H1 (cell line): ENCODE results near the gene SLC24A4. TPM values are rescaled to one million over a fixed set of nuclear protein-coding genes. Genes with fewer than 3 reads are reported as not detected.

Source experiments
- CTCF ChIA-PET: fragments of 300-600 bp; sonication (Branson Sonifier 250); formaldehyde crosslinking; loops from one replicate; lab custom pipeline; 2021; ENCODE audit not compliant: partially characterized antibody; lab: Charles Lee
- POLR2A ChIA-PET: fragments of 300-600 bp; sonication (Branson Sonifier 250); formaldehyde crosslinking; loops from one replicate; lab custom pipeline; 2021; ENCODE audit warnings: inconsistent platforms; ENCODE audit not compliant: partially characterized antibody; lab: Charles Lee
- DNase-seq, 2 experiments: peaks; one replicate each; pipeline versions ENCODE4 v3.0.0 to v3.0.0-alpha.2; 2010 to 2022; ENCODE audit warnings: low spot score in 2 of 2, low read depth in 1 of 2, mixed read lengths in 1 of 2
- FAIRE-seq: peaks from 2 replicates; lab custom pipeline; 2011; peaks lifted over from hg19 to GRCh38; lab: Jason Lieb, UNC
- H2AFZ ChIP-seq: 2 replicates; pipeline ENCODE4 v1.8.1; 2012; ENCODE audit warnings: low read length, inconsistent platforms
- H2AK5ac ChIP-seq: 2 replicates; pipeline ENCODE4 v1.6.1; 2013; ENCODE audit warnings: low read depth, low read length
- H2BK120ac ChIP-seq: replicated peaks from 2 replicates; pipeline ENCODE3; 2013; ENCODE audit warnings: low read depth, low read length, inconsistent platforms
- H2BK12ac ChIP-seq: 2 replicates; pipeline ENCODE4 v1.6.1; 2013; ENCODE audit warnings: low read depth, low read length
- H2BK15ac ChIP-seq: 2 replicates; pipeline ENCODE4 v1.6.1; 2013; ENCODE audit warnings: low read length
- H2BK20ac ChIP-seq: 2 replicates; pipeline ENCODE4 v1.6.1; 2013; ENCODE audit warnings: low read length
- H2BK5ac ChIP-seq: 2 replicates; pipeline ENCODE4 v1.6.1; 2013; ENCODE audit warnings: low read depth, low read length
- H3K14ac ChIP-seq: 2 replicates; pipeline ENCODE4 v1.6.1; 2013; ENCODE audit warnings: inconsistent platforms; ENCODE audit not compliant: insufficient read length
- H3K18ac ChIP-seq: 2 replicates; pipeline ENCODE4 v1.6.1; 2013; ENCODE audit warnings: low read length; ENCODE audit errors: extremely low read depth
- H3K23ac ChIP-seq: 2 replicates; pipeline ENCODE4 v1.6.1; 2013; ENCODE audit warnings: inconsistent platforms; ENCODE audit not compliant: insufficient read length
- H3K23me2 ChIP-seq: 2 replicates; pipeline ENCODE4 v1.6.1; 2013; ENCODE audit warnings: low read depth, low read length
- H3K27ac ChIP-seq: 2 replicates; pipeline ENCODE4 v1.6.1; 2011; ENCODE audit warnings: low read depth, low read length, inconsistent platforms
- H3K27me3 ChIP-seq, 4 experiments: replicated peaks in 1 of 4; 1 replicate in 1 of 4; 2 replicates in 3 of 4; pipeline versions ENCODE4 v1.6.1 to v1.8.1; 2011 to 2013; ENCODE audit warnings: low read length in 3 of 4, mild to moderate bottlenecking in 3 of 4, inconsistent platforms in 2 of 4, mixed read lengths in 2 of 4, moderate library complexity in 1 of 4; ENCODE audit not compliant: control insufficient read depth in 3 of 4, insufficient read depth in 3 of 4; ENCODE audit errors: extremely low read depth in 1 of 4
- H3K36me3 ChIP-seq, 4 experiments: 2 replicates each; pipeline versions ENCODE4 v1.6.1 to v1.8.1; 2011 to 2013; ENCODE audit warnings: mild to moderate bottlenecking in 4 of 4, low read length in 3 of 4, moderate library complexity in 2 of 4, control low read depth in 1 of 4, inconsistent platforms in 1 of 4; ENCODE audit not compliant: insufficient read depth in 4 of 4, control insufficient read depth in 2 of 4
- H3K4ac ChIP-seq: replicated peaks from 2 replicates; pipeline ENCODE3; 2013; ENCODE audit warnings: low read length, low read depth, mixed read lengths, inconsistent platforms; ENCODE audit not compliant: insufficient read length
- H3K4me1 ChIP-seq, 4 experiments: replicated peaks in 1 of 4; 1 replicate in 1 of 4; 2 replicates in 3 of 4; pipeline versions ENCODE4 v1.6.1 to v1.8.1; 2011 to 2013; ENCODE audit warnings: low read length in 3 of 4, inconsistent platforms in 2 of 4, mixed read lengths in 1 of 4; ENCODE audit not compliant: insufficient read depth in 4 of 4, control insufficient read depth in 3 of 4
- H3K4me2 ChIP-seq, 2 experiments: 2 replicates each; pipeline versions ENCODE4 v1.6.1 to v1.8.1; 2011 to 2013; ENCODE audit warnings: low read depth in 2 of 2, low read length in 2 of 2, control low read depth in 1 of 2, inconsistent platforms in 1 of 2, mild to moderate bottlenecking in 1 of 2; ENCODE audit not compliant: insufficient read depth in 1 of 2
- H3K4me3 ChIP-seq, 4 experiments: fragments of 200-600, 300-600 bp in 1 of 4; sonication (generic), shearing (Covaris generic), sonication (Bioruptor Twin) in 1 of 4; 2 replicates each; pipeline versions ENCODE4 v1.5.1 to v1.8.1; 2011 to 2016; ENCODE audit warnings: low read length in 4 of 4, low read depth in 3 of 4, control low read depth in 2 of 4, inconsistent platforms in 2 of 4, mild to moderate bottlenecking in 2 of 4, mixed read lengths in 1 of 4, moderate library complexity in 1 of 4; ENCODE audit not compliant: insufficient read depth in 2 of 4; ENCODE audit errors: extremely low read depth in 1 of 4
- H3K56ac ChIP-seq: replicated peaks from 2 replicates; pipeline ENCODE3; 2013; ENCODE audit warnings: low read depth, mild to moderate bottlenecking, mixed read lengths, low read length, inconsistent platforms; ENCODE audit not compliant: insufficient read length
- H3K79me1 ChIP-seq: 2 replicates; pipeline ENCODE4 v1.6.1; 2013; ENCODE audit warnings: low read depth, low read length, control low read depth
- H3K79me2 ChIP-seq, 2 experiments: 2 replicates each; pipeline versions ENCODE4 v1.6.1 to v1.8.1; 2012 to 2013; ENCODE audit warnings: low read length in 2 of 2, mild to moderate bottlenecking in 2 of 2, inconsistent platforms in 1 of 2; ENCODE audit not compliant: insufficient read depth in 2 of 2, control insufficient read depth in 1 of 2
- H3K9ac ChIP-seq, 4 experiments: replicated peaks in 1 of 4; 1 replicate in 1 of 4; 2 replicates in 3 of 4; pipeline versions ENCODE4 v1.6.1 to v1.8.1; 2011 to 2013; ENCODE audit warnings: low read depth in 3 of 4, low read length in 3 of 4, control low read depth in 2 of 4, mild to moderate bottlenecking in 2 of 4, moderate library complexity in 2 of 4, inconsistent platforms in 1 of 4; ENCODE audit errors: extremely low read depth in 1 of 4
- H3K9me3 ChIP-seq, 2 experiments: 2 replicates each; pipeline versions ENCODE4 v1.6.1 to v1.8.1; 2012 to 2013; ENCODE audit warnings: mild to moderate bottlenecking in 2 of 2, moderate library complexity in 2 of 2, control low read depth in 1 of 2, inconsistent platforms in 1 of 2, low read depth in 1 of 2, low read length in 1 of 2, mixed read lengths in 1 of 2; ENCODE audit not compliant: insufficient read depth in 2 of 2
- H4K20me1 ChIP-seq, 2 experiments: replicated peaks in 1 of 2; 2 replicates each; pipeline versions ENCODE3 to v1.8.1; 2011 to 2013; ENCODE audit warnings: inconsistent platforms in 2 of 2, low read length in 2 of 2, mild to moderate bottlenecking in 1 of 2; ENCODE audit not compliant: insufficient read depth in 2 of 2, control insufficient read depth in 1 of 2
- H4K5ac ChIP-seq: 2 replicates; pipeline ENCODE4 v1.6.1; 2013; ENCODE audit warnings: low read length, low read depth, mixed read lengths, inconsistent platforms; ENCODE audit not compliant: insufficient read length
- H4K8ac ChIP-seq: 2 replicates; pipeline ENCODE4 v1.8.0; 2013; ENCODE audit warnings: mild to moderate bottlenecking, moderate library complexity, low read length, inconsistent platforms; ENCODE audit not compliant: insufficient read depth; ENCODE audit errors: extremely low read depth
- H4K91ac ChIP-seq: replicated peaks from 2 replicates; pipeline ENCODE3; 2013; ENCODE audit warnings: low read length, mixed read lengths, inconsistent platforms; ENCODE audit not compliant: insufficient read length
- BRCA1 ChIP-seq: IDR thresholded peaks from 2 replicates; pipeline ENCODE4 v1.6.1; 2012; ENCODE audit warnings: low read depth, low read length, improper control_type of control experiment
- CHD1 ChIP-seq: IDR thresholded peaks from 2 replicates; pipeline ENCODE4 v1.6.1; 2012; ENCODE audit warnings: low read depth, low read length, improper control_type of control experiment
- CTCF ChIP-seq, 3 experiments: IDR thresholded peaks; 1 replicate in 2 of 3; 2 replicates in 1 of 3; pipeline versions ENCODE4 v1.5.1 to v1.6.1; 2011; ENCODE audit warnings: low read length in 3 of 3, mild to moderate bottlenecking in 3 of 3, inconsistent platforms in 2 of 3, low read depth in 1 of 3, moderate library complexity in 1 of 3; ENCODE audit not compliant: insufficient read depth in 1 of 3; ENCODE audit errors: control extremely low read depth in 1 of 3
- FOSL1 ChIP-seq: IDR thresholded peaks from 2 replicates; pipeline ENCODE4 v1.6.1; 2011; ENCODE audit warnings: mild to moderate bottlenecking, low read depth, low read length, moderate library complexity; ENCODE audit not compliant: insufficient read depth
- HDAC2 ChIP-seq, 2 experiments: fragments of 300-600 bp in 1 of 2; sonication (generic) in 1 of 2; IDR thresholded peaks; 2 replicates each; pipeline ENCODE4 v1.6.1; 2011 to 2012; ENCODE audit warnings: low read depth in 2 of 2, low read length in 2 of 2, mild to moderate bottlenecking in 2 of 2, moderate library complexity in 2 of 2, borderline replicate concordance in 1 of 2, inconsistent platforms in 1 of 2
- JUND ChIP-seq: IDR thresholded peaks from 2 replicates; pipeline ENCODE4 v1.6.1; 2011; ENCODE audit warnings: mild to moderate bottlenecking, improper control_type of control experiment, low read length
- MAFK ChIP-seq: IDR thresholded peaks from 2 replicates; pipeline ENCODE4 v1.6.1; 2012; ENCODE audit warnings: low read depth, mild to moderate bottlenecking, improper control_type of control experiment, low read length
- NRF1 ChIP-seq: IDR thresholded peaks from 2 replicates; pipeline ENCODE4 v1.6.1; 2011; ENCODE audit warnings: mild to moderate bottlenecking, low read depth, low read length, improper control_type of control experiment
- RXRA ChIP-seq: IDR thresholded peaks from 2 replicates; pipeline ENCODE4 v1.6.1; 2011; ENCODE audit warnings: low read depth, mild to moderate bottlenecking, low read length, moderate library complexity; ENCODE audit not compliant: insufficient read depth
- TCF12 ChIP-seq: IDR thresholded peaks from 2 replicates; pipeline ENCODE4 v1.6.1; 2011; ENCODE audit warnings: low read depth, mild to moderate bottlenecking, low read length
- TEAD4 ChIP-seq: IDR thresholded peaks from 2 replicates; pipeline ENCODE4 v1.6.1; 2012; ENCODE audit warnings: low read depth, low read length, inconsistent platforms, mixed read lengths
- ZNF274 ChIP-seq: IDR thresholded peaks from 2 replicates; pipeline ENCODE4 v1.7.0; 2012; ENCODE audit warnings: low read length, borderline replicate concordance; ENCODE audit errors: extremely low read depth
- WGBS, 2 experiments: shearing (Covaris generic) in 1 of 2; methylation state at CpG; one replicate each; pipeline versions ENCODE4 v1.1.6 to v1.1.7; 2013 to 2015; ENCODE audit warnings: low lambda C conversion rate in 2 of 2, mixed read lengths in 2 of 2, inconsistent platforms in 1 of 2, low coverage in 1 of 2, missing lambda C conversion rate in 1 of 2; ENCODE audit not compliant: insufficient replicate concordance in 2 of 2, insufficient coverage in 1 of 2, insufficient read length in 1 of 2; ENCODE audit errors: extremely low coverage in 1 of 2, missing lambda C conversion rate in 1 of 2; 5-methylcytosine and 5-hydroxymethylcytosine counted together
- polyA plus RNA-seq, 7 experiments: library from polyadenylated mRNA; depleted of rRNA in 3 of 7; stranded (reverse) in 5 of 7; unstranded in 2 of 7; fragments of >200 nt in 5 of 7; fragments of 200-250 nt in 2 of 7; gene quantifications; 1 replicate in 5 of 7; 2 replicates in 1 of 7; 4 replicates in 1 of 7; pipeline versions ENCODE4 v1.2.1 to v1.2.3, GENCODE V29; 2011 to 2013; ENCODE audit warnings: missing spikeins in 2 of 7, mixed read lengths in 2 of 7
- total RNA-seq: library from RNA; stranded (reverse); fragmentation: NEBNext Ultra II Directional; extraction: Animal tissue kit (Norgen Biotek cat#: 25700); gene quantifications from 2 replicates; pipeline ENCODE4 v1.2.1, GENCODE V29; 2021

The SLC24A4 gene
- total and polyA plus RNA-seq, 2 of the 8 experiments (the other 6 are each of a cell fraction or from before 2014, with no cell fraction given): 0.27 to 0.89 TPM

GRCh38 chr14:92282669-92283068 lies 40.3 kb upstream of the SLC24A4 start:
- no peak overlapping the region for H2BK20ac ChIP-seq
- no peaks in the 10 kb centered on the region for H4K20me1 ChIP-seq
- no peaks in the 10 kb centered on the region for H3K36me3 ChIP-seq
- no peak overlapping the region for H3K27ac ChIP-seq
- no peak overlapping the region for H3K18ac ChIP-seq
- H3K4ac ChIP-seq: no peak overlapping the region
- H2BK5ac ChIP-seq: no peak overlapping the region
- no peaks in the 10 kb centered on the region for H3K23me2 ChIP-seq
- H3K14ac ChIP-seq: no peak overlapping the region
- no peak overlapping the region for H3K56ac ChIP-seq
- H3K23ac ChIP-seq: no peak overlapping the region
- no peak for DNase-seq
- no peak overlapping the region for H4K91ac ChIP-seq
- H4K5ac ChIP-seq: no peak overlapping the region
- 89% methylated on average over 2 of the region's 2 CpGs; no CpG with 5 or more reads in 1 of the 2 experiments for WGBS, 2 experiments
- H2BK15ac ChIP-seq: no peak overlapping the region
- H3K9ac ChIP-seq: no peak overlapping the region
- H3K9me3 ChIP-seq: no peaks in the 10 kb centered on the region; a peak in 1 of 4 replicates
- FAIRE-seq: no peak
- no peak overlapping the region for H3K4me2 ChIP-seq
- H3K4me1 ChIP-seq: no peaks in the 10 kb centered on the region
- no peaks in the 10 kb centered on the region for H3K79me2 ChIP-seq
- H3K27me3 ChIP-seq: no peaks in the 10 kb centered on the region
- CTCF ChIA-PET: interaction anchor here (1.7 kb wide), 1 partner anchor 19 kb away, joined by 3 read pairs; no protein-coding TSS in a partner anchor
- H2BK120ac ChIP-seq: no peak overlapping the region
- no peak overlapping the region for H3K4me3 ChIP-seq
- no peak overlapping the region for H2BK12ac ChIP-seq
- no peak overlapping the region for H2AK5ac ChIP-seq
- H2AFZ ChIP-seq: no peak overlapping the region
- no peak overlapping the region for H4K8ac ChIP-seq
- no peaks in the 10 kb centered on the region for H3K79me1 ChIP-seq
- POLR2A ChIA-PET: no interaction called here
- TF ChIP-seq FOSL1: no peak
- TF ChIP-seq CTCF (IDR thresholded peaks at IDR 0.05; ENCODE audit: control extremely low read depth in 1 of 3, insufficient read depth in 1 of 3, low read depth in 1 of 3, low read length in 3 of 3): no peak
- TF ChIP-seq HDAC2 (IDR thresholded peaks at IDR 0.05; ENCODE audit: borderline replicate concordance in 1 of 2, low read depth in 2 of 2, low read length in 2 of 2): no peak
- TF ChIP-seq ZNF274: no peak
- TF ChIP-seq NRF1: no peak
- TF ChIP-seq MAFK: no peak
- TF ChIP-seq BRCA1: no peak
- TF ChIP-seq CHD1: no peak
- TF ChIP-seq TCF12: no peak
- TF ChIP-seq TEAD4: no peak
- TF ChIP-seq RXRA: no peak
- no peak for TF ChIP-seq JUND
